GM23338 (cell line): ENCODE results near the gene TRIO. TPM values are rescaled to one million over a fixed set of nuclear protein-coding genes. Genes with fewer than 3 reads are reported as not detected.

Experiments
- ATAC-seq: fragments of 200-7000 bp; cut with Tn5 transposase; 3 replicates; pipeline ENCODE4 v1.9.1; 2020
- DNase-seq: peaks from one replicate; pipeline ENCODE4 v3.0.0-alpha.2; 2015; ENCODE audit warnings: low spot score
- H2AFZ ChIP-seq: fragments of 200-600 bp; sonication (generic); 2 replicates; pipeline ENCODE4 v1.8.0; 2016; ENCODE audit warnings: antibody characterized with exemption, mild to moderate bottlenecking, moderate library complexity
- H3F3A ChIP-seq: fragments of 200-600 bp; sonication (generic); replicated peaks from 2 replicates; pipeline ENCODE4 v1.8.0; 2017; ENCODE audit warnings: antibody characterized with exemption, mixed run types, low read depth
- H3K27ac ChIP-seq: fragments of 200-600 bp; sonication (generic); 2 replicates; pipeline ENCODE4 v1.6.1; 2016; ENCODE audit warnings: low read depth
- H3K27me3 ChIP-seq: fragments of 200-600 bp; sonication (generic); 2 replicates; pipeline ENCODE4 v1.8.0; 2016; ENCODE audit warnings: mild to moderate bottlenecking, mixed run types, moderate library complexity; ENCODE audit not compliant: insufficient read depth
- H3K36me3 ChIP-seq: fragments of 200-600 bp; sonication (generic); 2 replicates; pipeline ENCODE4 v1.8.0; 2016; ENCODE audit warnings: mild to moderate bottlenecking; ENCODE audit not compliant: insufficient read depth
- H3K4me1 ChIP-seq: fragments of 200-600 bp; sonication (generic); 2 replicates; pipeline ENCODE4 v1.8.0; 2016; ENCODE audit warnings: mild to moderate bottlenecking, moderate library complexity; ENCODE audit not compliant: insufficient read depth
- H3K4me2 ChIP-seq: fragments of 200-600 bp; sonication (generic); 2 replicates; pipeline ENCODE4 v1.7.1; 2017; ENCODE audit warnings: mixed run types
- H3K4me3 ChIP-seq: fragments of 200-600 bp; sonication (generic); 2 replicates; pipeline ENCODE4 v1.6.1; 2016; ENCODE audit warnings: mixed run types
- H3K79me2 ChIP-seq: fragments of 200-600 bp; sonication (generic); replicated peaks from 2 replicates; pipeline ENCODE4 v1.8.0; 2017; ENCODE audit warnings: mild to moderate bottlenecking; ENCODE audit not compliant: insufficient read depth
- H3K9me2 ChIP-seq: fragments of 200-600 bp; sonication (generic); 2 replicates; pipeline ENCODE4 v1.8.0; 2017; ENCODE audit not compliant: insufficient read depth
- H4K20me1 ChIP-seq: fragments of 200-600 bp; sonication (generic); replicated peaks from 2 replicates; pipeline ENCODE4 v1.8.0; 2017; ENCODE audit warnings: mild to moderate bottlenecking; ENCODE audit not compliant: insufficient read depth
- H3K27ac Mint-ChIP-seq: 2 replicates; pipeline ENCODE4 v1.8.0; 2020; ENCODE audit warnings: inconsistent platforms, mild to moderate bottlenecking, moderate library complexity, mixed read lengths
- H3K27me3 Mint-ChIP-seq: 3 replicates; pipeline ENCODE4 v1.8.0; 2022; ENCODE audit warnings: low read depth, mild to moderate bottlenecking, moderate library complexity, mixed read lengths, inconsistent platforms; ENCODE audit not compliant: insufficient read depth, poor library complexity
- H3K36me3 Mint-ChIP-seq: 3 replicates; pipeline ENCODE4 v1.8.0; 2021; ENCODE audit warnings: low read depth, mild to moderate bottlenecking, inconsistent platforms, moderate library complexity, mixed read lengths
- H3K4me1 Mint-ChIP-seq: 3 replicates; pipeline ENCODE4 v1.8.0; 2020; ENCODE audit warnings: mild to moderate bottlenecking, inconsistent platforms, mixed read lengths
- H3K4me3 Mint-ChIP-seq: 3 replicates; pipeline ENCODE4 v1.8.0; 2021; ENCODE audit warnings: moderate library complexity, mild to moderate bottlenecking, inconsistent platforms, mixed read lengths
- H3K9me3 Mint-ChIP-seq: 3 replicates; pipeline ENCODE4 v1.8.0; 2020; ENCODE audit warnings: moderate library complexity, mild to moderate bottlenecking, inconsistent platforms, mixed read lengths
- CREB1 ChIP-seq: fragments of 250-450 bp; sonication (Bioruptor Pico); IDR thresholded peaks from 2 replicates; pipeline ENCODE4 v1.5.0; 2020; ENCODE audit warnings: low read depth, mild to moderate bottlenecking, moderate library complexity
- CTCF ChIP-seq, 2 experiments: fragments of 200-600 bp in 1 of 2; sonication (generic) in 1 of 2; conservative IDR thresholded peaks; 2 replicates each; pipeline versions ENCODE4 v1.5.1 to v1.6.1; 2016 to 2017; ENCODE audit warnings: antibody characterized with exemption in 2 of 2, low read depth in 2 of 2, mild to moderate bottlenecking in 2 of 2, moderate library complexity in 1 of 2
- ETS1 ChIP-seq: IDR thresholded peaks from 2 replicates; pipeline ENCODE4 v1.6.1; 2016; ENCODE audit warnings: antibody characterized with exemption
- EZH2 ChIP-seq: fragments of 200-600 bp; sonication (generic); IDR thresholded peaks from one replicate; pipeline ENCODE4 v1.8.0; 2017; ENCODE audit warnings: antibody characterized with exemption, mild to moderate bottlenecking, low read depth; ENCODE audit not compliant: unreplicated experiment
- EZH2phosphoT487 ChIP-seq: fragments of 200-600 bp; sonication (generic); IDR thresholded peaks from one replicate; pipeline ENCODE4 v1.8.1; 2018; ENCODE audit warnings: antibody characterized with exemption; ENCODE audit not compliant: unreplicated experiment
- JUNB ChIP-seq: IDR thresholded peaks from one replicate; pipeline ENCODE4 v1.6.1; 2016; ENCODE audit warnings: antibody characterized with exemption; ENCODE audit not compliant: unreplicated experiment
- NANOG ChIP-seq: IDR thresholded peaks from 2 replicates; pipeline ENCODE4 v1.6.1; 2016; ENCODE audit warnings: antibody characterized with exemption, borderline replicate concordance
- STAT1 ChIP-seq: IDR thresholded peaks from one replicate; pipeline ENCODE4 v1.6.1; 2016; ENCODE audit warnings: antibody characterized with exemption; ENCODE audit not compliant: unreplicated experiment
- ZNF331 ChIP-seq: fragments of 250-450 bp; sonication (Bioruptor Pico); IDR thresholded peaks from 2 replicates; pipeline ENCODE4 v1.5.0; 2020; ENCODE audit warnings: low read depth, mild to moderate bottlenecking, moderate library complexity
- ZNF462 ChIP-seq: fragments of 250-450 bp; sonication (Bioruptor Pico); IDR thresholded peaks from 2 replicates; pipeline ENCODE4 v1.5.0; 2020; ENCODE audit warnings: mild to moderate bottlenecking, moderate library complexity
- polyA plus RNA-seq: library from polyadenylated mRNA; unstranded; fragments of >200 nt; fragmentation: Nextera tagmentation; extraction: Ambion mirVana; gene quantifications from 2 replicates; pipeline ENCODE4 v1.2.1, GENCODE V29; 2016
- total RNA-seq: library from RNA; depleted of rRNA; stranded (reverse); fragments of >200 nt; shearing (Covaris generic); gene quantifications from 2 replicates; pipeline ENCODE4 v1.2.3, GENCODE V29; 2014

The TRIO gene
- total and polyA plus RNA-seq, 2 experiments from 2014 or later = 13.8 to 113 TPM

GRCh38 chr5:14209222-14209822 lies 66.2 kb downstream of the TRIO start:
- peaks cover 41% of the 10 kb centered on the region for H4K20me1 ChIP-seq
- H3K27me3 ChIP-seq = no peaks in the 10 kb centered on the region
- Mint-ChIP-seq H3K36me3 (no peaks in the 10 kb centered on the region), H3K27me3 (peaks cover 6% of the 10 kb centered on the region), H3K4me1 (peaks cover 42% of the 10 kb centered on the region), H3K9me3 (no peaks in the 10 kb centered on the region; the same call in 2 of the 3 replicates), H3K27ac (no peak overlapping the region), H3K4me3 (no peak overlapping the region)
- H3K36me3 ChIP-seq = no peaks in the 10 kb centered on the region
- peaks cover 96% of the 10 kb centered on the region for H3K79me2 ChIP-seq
- no peak overlapping the region for H3K4me2 ChIP-seq
- DNase-seq = no peak
- H3K4me3 ChIP-seq = no peak overlapping the region
- no peak overlapping the region for H3K27ac ChIP-seq
- no peaks in the 10 kb centered on the region for H3K9me2 ChIP-seq
- peaks cover 46% of the 10 kb centered on the region for H3K4me1 ChIP-seq
- TF ChIP-seq STAT1 (no peak), ETS1 (no peak), ZNF462 (no peak)
- no peak overlapping the region for H2AFZ ChIP-seq
- ATAC-seq = no peak
- H3F3A ChIP-seq = no peaks in the 10 kb centered on the region

- Mint-ChIP-seq H3K9me3 (no peaks in the 10 kb centered on the region; the same call in 2 of the 3 replicates), H3K4me3 (no peak overlapping the region), H3K27ac (no peak overlapping the region), H3K4me1 (peaks cover 42% of the 10 kb centered on the region), H3K36me3 (no peaks in the 10 kb centered on the region), H3K27me3 (peaks cover 6% of the 10 kb centered on the region)
- H3K4me2 ChIP-seq = no peak overlapping the region
- no peak overlapping the region for H2AFZ ChIP-seq
- H3K9me2 ChIP-seq = no peaks in the 10 kb centered on the region
- H3K4me1 ChIP-seq = peaks cover 46% of the 10 kb centered on the region
- ATAC-seq = no peak
- no peak overlapping the region for H3K27ac ChIP-seq
- no peak overlapping the region for H3K4me3 ChIP-seq
- H3K27me3 ChIP-seq = no peaks in the 10 kb centered on the region
- H4K20me1 ChIP-seq = peaks cover 42% of the 10 kb centered on the region
- no peak for DNase-seq
- no peaks in the 10 kb centered on the region for H3K36me3 ChIP-seq
- peaks cover 96% of the 10 kb centered on the region for H3K79me2 ChIP-seq
- no peaks in the 10 kb centered on the region for H3F3A ChIP-seq
- no peak for TF ChIP-seq ETS1
- no peak for TF ChIP-seq CREB1 (CRISPR knock-in tag)
- TF ChIP-seq JUNB = no peak
- no peak for TF ChIP-seq CTCF (conservative IDR thresholded peaks at IDR 0.05; ENCODE audit: low read depth in 2 of 2)
- TF ChIP-seq EZH2 = no peak
- TF ChIP-seq NANOG = no peak
- no peak for TF ChIP-seq EZH2phosphoT487
- no peak for TF ChIP-seq ZNF331 (CRISPR knock-in tag)
These were observed 66.7 kb downstream of the TRIO start for GRCh38 chr5:14209836-14210235.
